Activated naive CD4-positive, alpha-beta T cell treated with anti-CD3 and anti-CD28 coated beads for 36 hours (primary cell): ENCODE results near the gene NAA15. TPM values are rescaled to one million over a fixed set of nuclear protein-coding genes. Genes with fewer than 3 reads are reported as not detected.
"Not testable (repeated sequence)": the region's sequence is repeated elsewhere in the genome, so short reads cannot be mapped to it uniquely, and the experiment has no call there.

Source experiments
- CTCF ChIA-PET: fragments of 350-600 bp; sonication (Branson Sonifier 250); formaldehyde crosslinking; loops from one replicate; lab custom pipeline; 2021; ENCODE audit warnings: antibody characterized with exemption; lab: Charles Lee
- DNase-seq: peaks from one replicate; pipeline ENCODE4 v3.0.0-alpha.2; 2020
- H3K27ac Mint-ChIP-seq: one replicate; pipeline ENCODE4 v1.8.0; 2021; ENCODE audit warnings: mild to moderate bottlenecking, mixed read lengths
- H3K27me3 Mint-ChIP-seq: one replicate; pipeline ENCODE4 v1.8.0; 2021; ENCODE audit warnings: low read depth, mixed read lengths
- H3K36me3 Mint-ChIP-seq: one replicate; pipeline ENCODE4 v1.8.0; 2021; ENCODE audit warnings: low read depth, mixed read lengths
- H3K4me1 Mint-ChIP-seq: one replicate; pipeline ENCODE4 v1.8.0; 2021; ENCODE audit warnings: low read depth, mixed read lengths
- H3K4me3 Mint-ChIP-seq: one replicate; pipeline ENCODE4 v1.8.0; 2021; ENCODE audit warnings: mild to moderate bottlenecking, moderate library complexity, mixed read lengths
- H3K9me3 Mint-ChIP-seq: one replicate; pipeline ENCODE4 v1.8.0; 2021; ENCODE audit warnings: mixed read lengths
- intact Hi-C: fragments of 100-400 bp; cut with micrococcal nuclease; formaldehyde crosslinking; loops from one replicate; pipeline ENCODE4 v1.15.1; 2023
- total RNA-seq, 2 experiments: library from RNA; stranded (reverse); gene quantifications; one replicate each; pipeline ENCODE4 v1.2.3, GENCODE V29; 2021

Gene NAA15
- total RNA-seq, 2 experiments from 2014 or later, result 91.5 to 94.0 TPM

DNA sequence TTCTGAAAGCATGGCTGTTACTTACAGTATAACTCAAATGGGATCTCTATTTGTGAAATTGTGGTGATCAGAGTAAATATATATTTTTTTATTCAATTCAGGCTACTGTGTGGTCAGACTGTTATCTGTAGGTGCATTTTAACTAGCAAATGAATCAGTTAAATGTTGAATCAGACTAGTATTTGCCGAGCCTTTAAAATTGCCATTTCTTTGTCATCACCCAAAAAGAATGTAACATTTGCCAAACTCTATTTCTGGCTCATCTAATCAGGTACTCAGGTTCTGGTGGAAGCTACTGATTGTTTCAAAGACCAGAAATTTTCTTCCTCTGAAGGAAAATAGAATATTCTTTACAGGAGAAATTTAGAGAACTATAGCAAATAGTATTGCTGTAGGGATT is 1.8 kb upstream of the NAA15 start:
- intact Hi-C loops, result loop anchor here (5.0 kb wide), 1 partner anchor 358 kb away; no protein-coding TSS in a partner anchor
- no peak for DNase-seq
- no peak overlapping the region for H3K27ac Mint-ChIP-seq
- H3K36me3 Mint-ChIP-seq, result peaks cover 25% of the 10 kb centered on the region
- no peaks in the 10 kb centered on the region for H3K9me3 Mint-ChIP-seq
- H3K4me1 Mint-ChIP-seq, result peaks cover 50% of the 10 kb centered on the region
- CTCF ChIA-PET, result no interaction called here
- H3K27me3 Mint-ChIP-seq, result no peaks in the 10 kb centered on the region
- H3K4me3 Mint-ChIP-seq, result peak overlapping the region; percentile 100

DNA sequence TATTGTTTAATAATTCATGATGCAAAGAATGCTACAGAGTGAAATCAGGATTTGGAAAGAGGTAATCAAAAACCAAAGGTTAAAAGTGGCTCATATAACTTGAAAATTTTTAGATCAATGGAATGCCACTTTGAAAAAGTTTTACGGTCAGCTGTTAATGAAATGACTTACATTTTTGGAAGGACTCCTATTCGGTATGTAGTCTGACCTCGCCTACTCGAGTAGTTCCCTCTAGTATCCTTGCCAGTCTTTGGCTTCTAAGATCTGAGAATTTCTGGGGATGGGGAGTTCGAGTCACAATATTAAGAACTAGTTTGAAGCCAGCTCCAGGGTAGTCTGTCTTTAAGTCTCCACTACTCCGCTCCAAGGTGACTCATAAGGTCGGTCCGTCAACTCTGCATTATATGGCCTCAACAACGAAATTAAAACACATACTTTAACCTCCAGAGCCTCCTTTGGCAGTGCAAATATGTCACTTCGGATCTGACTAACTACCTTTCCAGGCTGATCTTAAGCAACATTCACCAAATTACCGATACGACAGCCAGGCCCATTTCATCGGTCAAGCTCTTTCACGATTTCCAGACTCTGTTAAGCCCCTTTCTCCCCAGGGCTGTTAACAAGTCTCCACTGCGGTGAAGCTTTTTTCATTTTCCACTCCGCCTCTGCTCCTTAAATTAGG is 733 bp upstream of the NAA15 start:
- DNase-seq, result peak; percentile 44
- intact Hi-C loops, result loop anchor here (1.0 to 5.0 kb wide), 6 partner anchors 123 to 1222 kb away; partner anchors contain the start of genes ELF2, ELMOD2 and MAML3
- Mint-ChIP-seq H3K27me3 (no peaks in the 10 kb centered on the region), H3K4me3 (peak overlapping the region; percentile 100), H3K27ac (peak overlapping the region; percentile 98), H3K9me3 (no peaks in the 10 kb centered on the region), H3K36me3 (peaks cover 28% of the 10 kb centered on the region), H3K4me1 (peaks cover 58% of the 10 kb centered on the region)
- CTCF ChIA-PET, result interaction anchor here (0.9 to 1.4 kb wide), 5 partner anchors 11 to 256 kb away, joined by 3 to 4 read pairs (median 3); partner anchors contain the start of gene SETD7

DNA sequence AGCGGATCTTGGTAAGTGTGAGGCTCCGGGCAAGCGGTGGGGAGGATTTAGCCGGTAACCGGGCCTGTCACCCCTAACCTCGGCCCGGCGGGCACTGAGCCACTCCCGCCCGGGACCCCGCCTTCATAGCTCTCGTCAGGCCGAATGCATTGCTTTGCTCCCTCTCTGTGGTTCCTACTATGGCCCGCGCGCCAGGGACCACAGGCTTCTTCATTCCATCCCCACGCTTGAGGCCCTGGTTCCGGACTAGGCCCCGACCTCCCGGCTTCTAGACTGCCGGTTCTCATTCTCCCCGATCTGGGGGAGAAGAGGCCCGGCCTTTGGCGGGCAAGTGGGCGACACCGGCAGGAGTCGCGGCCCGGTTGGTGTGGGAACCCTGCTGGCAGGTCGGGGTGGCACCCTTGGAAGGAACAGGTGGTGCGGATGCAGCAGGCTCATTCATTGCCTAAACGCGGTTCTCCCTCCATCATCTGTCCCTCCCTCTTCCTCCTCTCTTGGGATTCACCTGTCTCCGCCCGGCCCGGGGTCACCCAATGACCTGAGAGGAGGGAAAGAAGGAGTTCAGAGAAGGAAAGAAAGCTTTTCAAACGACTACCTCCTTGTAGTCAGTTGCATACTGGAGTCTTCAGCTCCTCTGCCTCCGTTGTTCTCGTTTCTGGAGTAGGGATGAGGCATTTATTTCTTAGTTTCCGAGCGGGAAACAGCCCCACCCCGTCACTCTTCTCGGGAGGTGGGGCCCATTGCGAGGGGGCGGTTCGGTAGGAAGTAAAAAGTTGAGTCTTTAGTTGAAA is 711 bp downstream of the NAA15 start, which contains the start of gene NDUFC1:
Gene NDUFC1 (minus strand): TSS at position 657 of the 791 bp plus-strand sequence. CDS start 6,679 bp downstream, outside the sequence.
- no peaks in the 10 kb centered on the region for H3K27me3 Mint-ChIP-seq
- peaks cover 38% of the 10 kb centered on the region for H3K36me3 Mint-ChIP-seq
- DNase-seq, result peak; percentile 80
- no peaks in the 10 kb centered on the region for H3K9me3 Mint-ChIP-seq
- peak within 1 kb of the TSS; percentile 98 for H3K27ac Mint-ChIP-seq
- peaks cover 58% of the 10 kb centered on the region for H3K4me1 Mint-ChIP-seq
- intact Hi-C loops, result loop anchor here (1.0 to 5.0 kb wide), 10 partner anchors 31 to 1220 kb away; partner anchors contain the start of genes ELF2, ELMOD2, MAML3 and NOCT
- H3K4me3 Mint-ChIP-seq, result peak within 1 kb of the TSS; percentile 100
- CTCF ChIA-PET, result interaction anchor here (0.7 to 1.4 kb wide), 4 partner anchors 10 to 301 kb away, joined by 3 to 4 read pairs (median 3); no protein-coding TSS in a partner anchor

DNA sequence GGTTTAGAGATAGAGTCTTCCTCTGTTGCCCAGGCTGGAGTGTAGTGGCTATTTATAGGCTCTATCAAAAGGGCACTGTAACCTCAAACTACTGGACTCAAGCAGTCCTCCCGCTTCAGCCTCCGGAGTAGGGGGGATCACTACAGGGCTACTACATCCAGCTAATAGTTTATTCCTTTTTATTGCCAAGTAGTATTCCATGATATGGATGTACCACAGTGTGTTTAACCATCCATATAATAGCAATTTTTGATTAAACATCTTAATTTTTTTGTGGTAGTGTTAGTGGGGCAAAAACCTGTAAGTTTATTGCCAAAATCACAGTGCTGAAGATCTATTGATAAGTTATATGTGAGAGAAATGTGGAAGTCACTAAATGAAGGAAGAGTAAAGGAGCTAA is 3.6 kb downstream of the NAA15 start:
- Mint-ChIP-seq H3K9me3 (no peaks in the 10 kb centered on the region), H3K4me1 (peaks cover 61% of the 10 kb centered on the region), H3K27ac (peak overlapping the region; percentile 1), H3K4me3 (no peak overlapping the region), H3K27me3 (no peaks in the 10 kb centered on the region), H3K36me3 (peaks cover 46% of the 10 kb centered on the region)
- no peak for DNase-seq
- intact Hi-C loops, result loop anchor here (5.0 kb wide), 3 partner anchors 792 to 1217 kb away; partner anchors contain the start of genes ELMOD2 and MAML3
- CTCF ChIA-PET, result interaction anchor here (0.7 to 1.0 kb wide), 3 partner anchors 8 to 37 kb away, joined by 3 to 5 read pairs (median 3); no protein-coding TSS in a partner anchor

DNA sequence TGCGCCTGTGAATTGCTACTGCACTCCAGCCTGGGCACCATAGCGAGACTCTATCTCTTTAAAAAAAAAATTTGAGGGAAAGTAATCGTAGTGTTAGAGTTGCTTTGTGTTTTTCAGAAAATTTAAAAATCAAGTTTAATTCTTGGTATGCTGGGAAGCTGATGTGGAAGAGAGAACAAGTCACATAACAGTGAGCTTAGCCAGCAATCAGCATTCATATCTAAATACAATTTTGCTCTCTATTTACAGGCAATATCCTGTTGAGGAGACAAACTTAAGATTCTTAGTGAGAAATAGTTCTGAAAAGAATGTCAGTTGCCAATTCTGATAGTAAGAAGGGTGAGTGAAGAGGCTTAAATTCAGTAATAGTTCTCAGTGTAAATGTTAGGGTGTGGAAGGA is 10.6 kb downstream of the NAA15 start:
- intact Hi-C loops, result loop anchor here (10.0 kb wide), 1 partner anchor 1777 kb away; the partner anchor contains the start of gene PCDH18
- H3K27me3 Mint-ChIP-seq, result no peaks in the 10 kb centered on the region
- DNase-seq, result no peak
- no peak overlapping the region for H3K27ac Mint-ChIP-seq
- H3K4me3 Mint-ChIP-seq, result no peak overlapping the region
- CTCF ChIA-PET, result interaction anchor here (0.7 to 1.6 kb wide), 4 partner anchors 9 to 241 kb away, joined by 3 to 5 read pairs (median 4); partner anchors contain the start of genes NAA15 and NDUFC1
- peaks cover 10% of the 10 kb centered on the region for H3K36me3 Mint-ChIP-seq
- H3K4me1 Mint-ChIP-seq, result peaks cover 74% of the 10 kb centered on the region
- no peaks in the 10 kb centered on the region for H3K9me3 Mint-ChIP-seq

DNA sequence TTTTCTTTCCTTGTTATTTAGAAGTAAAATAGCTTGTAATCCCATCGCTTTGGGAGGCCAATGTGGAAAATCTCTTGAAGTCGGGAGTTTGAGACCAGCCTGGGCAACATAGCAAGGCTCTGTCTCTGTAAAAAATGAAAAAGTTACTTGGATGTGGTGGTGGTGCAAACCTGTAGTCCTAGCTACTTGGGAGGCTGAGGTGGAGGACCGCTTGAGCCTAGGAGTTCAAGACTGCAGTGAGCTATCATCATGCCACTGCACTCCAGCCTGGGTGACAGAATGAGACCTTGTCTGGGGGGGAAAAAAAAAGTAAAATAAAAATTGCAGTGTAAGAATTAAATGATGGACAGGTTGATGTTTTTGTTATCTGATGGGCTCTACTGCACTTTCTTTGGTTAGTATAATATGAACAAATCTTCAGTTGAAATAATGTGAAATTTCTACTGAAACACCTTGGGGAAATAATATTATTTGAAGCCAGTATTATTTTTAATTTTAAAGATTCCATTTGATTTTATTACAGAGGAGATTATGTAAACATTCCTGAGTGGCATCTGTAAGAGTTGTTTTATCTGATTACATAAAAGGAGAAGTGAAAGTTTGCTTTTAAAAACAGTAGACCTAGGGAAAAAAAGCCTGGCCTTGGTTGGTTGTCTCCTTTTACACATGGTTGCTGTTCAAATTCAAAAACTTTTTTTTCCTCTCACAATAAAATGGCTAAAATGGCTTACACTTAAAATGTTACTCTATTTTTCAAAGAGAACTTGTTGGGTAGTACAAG is 11.4 kb downstream of the NAA15 start:
- Mint-ChIP-seq H3K9me3 (no peaks in the 10 kb centered on the region), H3K27ac (no peak overlapping the region), H3K27me3 (no peaks in the 10 kb centered on the region), H3K36me3 (peaks cover 9% of the 10 kb centered on the region), H3K4me1 (peaks cover 74% of the 10 kb centered on the region), H3K4me3 (no peak overlapping the region)
- CTCF ChIA-PET, result interaction anchor here (0.6 to 1.6 kb wide), 3 partner anchors 10 to 66 kb away, joined by 3 to 5 read pairs (median 4); partner anchors contain the start of gene NDUFC1
- DNase-seq, result no peak
- intact Hi-C loops, result loop anchor here (10.0 kb wide), 1 partner anchor 1778 kb away; the partner anchor contains the start of gene PCDH18

DNA sequence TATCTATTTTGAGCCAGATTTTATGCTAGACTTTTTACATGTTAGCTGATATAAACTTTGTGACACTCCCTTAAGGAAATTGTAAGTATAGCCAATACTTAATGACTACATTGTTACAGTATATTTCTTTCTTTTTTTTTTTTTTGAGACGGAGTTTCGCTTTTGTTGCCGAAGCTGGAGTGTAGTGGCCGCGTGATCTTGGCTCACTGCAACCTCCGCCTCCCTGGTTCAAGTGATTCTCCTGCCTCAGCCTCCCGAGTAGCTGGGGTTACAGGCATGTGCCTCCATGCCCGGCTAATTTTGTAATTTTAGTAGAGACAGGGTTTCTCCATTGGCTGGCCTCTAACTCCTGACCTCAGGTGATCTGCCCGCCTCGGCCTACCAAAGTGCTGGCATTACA is 12.1 kb downstream of the NAA15 start:
- H3K36me3 Mint-ChIP-seq, H3K9me3 Mint-ChIP-seq, H3K27me3 Mint-ChIP-seq, H3K4me3 Mint-ChIP-seq, DNase-seq, H3K27ac Mint-ChIP-seq: not testable (repeated sequence)
- peaks cover 70% of the 10 kb centered on the region for H3K4me1 Mint-ChIP-seq
- CTCF ChIA-PET, result interaction anchor here (0.6 kb wide), 1 partner anchor 66 kb away, joined by 3 read pairs; no protein-coding TSS in a partner anchor
- intact Hi-C loops, result loop anchor here (10.0 kb wide), 1 partner anchor 1779 kb away; the partner anchor contains the start of gene PCDH18

DNA sequence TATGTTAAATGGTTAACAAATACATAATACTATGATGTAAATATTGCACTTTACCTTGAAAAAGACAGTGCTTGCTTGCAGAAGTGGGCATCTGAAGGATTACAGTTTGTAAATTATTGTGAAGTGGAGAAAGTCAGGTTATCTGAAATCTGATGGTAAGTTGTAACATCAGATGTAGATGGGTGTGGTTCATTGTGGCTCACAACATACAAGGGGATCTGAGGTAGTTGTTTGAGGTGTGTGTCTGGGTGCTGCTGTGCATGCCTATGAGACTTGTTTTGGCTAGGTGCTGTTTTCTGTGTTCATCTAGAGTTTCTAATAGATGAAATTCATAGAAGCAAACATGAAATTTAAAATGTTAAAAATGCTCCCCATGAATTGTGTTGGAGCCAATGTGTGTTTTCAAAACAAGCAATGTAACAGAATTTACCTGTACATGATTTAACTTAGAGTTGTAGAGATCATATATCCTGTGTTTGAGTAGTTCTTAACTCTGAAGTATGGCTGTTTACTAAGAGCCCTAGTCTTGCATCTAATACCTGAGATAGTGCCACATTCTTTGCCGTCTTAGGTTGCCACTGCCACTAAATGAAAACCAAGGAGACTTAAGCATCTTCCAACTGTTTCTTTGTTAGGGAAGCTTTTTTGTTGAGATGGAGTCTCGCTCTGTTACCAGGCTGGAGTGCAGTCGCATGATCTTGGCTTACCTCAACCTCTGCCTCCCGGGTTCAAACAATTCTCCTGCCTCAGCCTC is 12.9 kb downstream of the NAA15 start:
- Mint-ChIP-seq H3K27me3 (no peaks in the 10 kb centered on the region), H3K4me1 (peaks cover 70% of the 10 kb centered on the region), H3K4me3 (no peak overlapping the region), H3K9me3 (no peaks in the 10 kb centered on the region), H3K36me3 (peaks cover 7% of the 10 kb centered on the region), H3K27ac (peak overlapping the region; percentile 43)
- intact Hi-C loops, result loop anchor here (10.0 kb wide), 1 partner anchor 1779 kb away; the partner anchor contains the start of gene PCDH18
- no peak for DNase-seq
- CTCF ChIA-PET, result interaction anchor here (1.2 kb wide), 1 partner anchor 18 kb away, joined by 3 read pairs; no protein-coding TSS in a partner anchor

DNA sequence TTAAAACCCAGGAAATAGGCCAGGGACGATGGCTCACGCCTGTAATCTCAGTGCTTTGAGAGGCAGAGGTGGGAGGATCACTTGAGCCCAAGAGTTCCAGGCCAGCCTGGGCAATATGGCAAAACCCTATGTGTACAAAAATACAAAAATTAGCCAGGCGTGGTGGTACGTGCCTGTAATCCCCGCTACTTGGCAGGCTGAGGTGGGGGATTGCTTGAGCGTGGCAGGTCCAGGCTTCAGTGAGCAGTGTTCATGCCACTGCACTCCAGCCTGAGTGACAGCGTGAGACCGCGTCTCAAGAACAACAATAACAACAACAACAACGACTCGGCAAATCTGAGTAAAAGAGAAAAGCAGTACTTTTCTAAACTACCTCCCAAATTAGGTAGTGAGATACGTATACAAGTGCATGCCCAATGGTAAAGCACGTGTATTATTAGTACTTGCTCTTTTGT is 13.9 kb downstream of the NAA15 start:
- intact Hi-C loops, result loop anchor here (10.0 kb wide), 1 partner anchor 1780 kb away; the partner anchor contains the start of gene PCDH18

DNA sequence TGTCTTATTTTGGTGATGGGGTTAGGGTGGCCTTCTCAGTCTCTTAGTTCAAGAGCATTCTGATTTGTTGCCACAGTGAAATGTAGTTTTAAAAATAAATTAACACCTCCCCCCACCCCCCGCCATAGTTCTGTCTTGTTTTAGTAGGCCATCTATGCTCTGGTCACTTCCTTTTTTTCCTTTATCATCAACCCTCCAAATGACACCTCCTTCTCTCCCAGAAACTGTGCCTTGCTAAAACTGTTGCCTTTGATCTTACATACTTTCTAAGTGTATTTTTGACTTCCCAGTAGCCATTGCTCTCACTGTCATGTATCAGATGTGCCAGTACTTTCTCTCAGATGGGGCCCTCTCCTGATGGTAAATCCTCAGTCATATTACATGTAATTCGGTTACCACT is 15.4 kb downstream of the NAA15 start:
- DNase-seq, result no peak
- peaks cover 74% of the 10 kb centered on the region for H3K4me1 Mint-ChIP-seq
- intact Hi-C loops, result loop anchor here (10.0 kb wide), 1 partner anchor 1782 kb away; the partner anchor contains the start of gene PCDH18
- no peak overlapping the region for H3K27ac Mint-ChIP-seq
- H3K4me3 Mint-ChIP-seq, result no peak overlapping the region
- peaks cover 13% of the 10 kb centered on the region for H3K36me3 Mint-ChIP-seq
- no peaks in the 10 kb centered on the region for H3K27me3 Mint-ChIP-seq
- CTCF ChIA-PET, result no interaction called here
- H3K9me3 Mint-ChIP-seq, result no peaks in the 10 kb centered on the region

More for the DNA sequence above, 13.9 kb downstream of the NAA15 start:
- DNase-seq, result no peak
- Mint-ChIP-seq H3K27me3 (no peaks in the 10 kb centered on the region), H3K9me3 (no peaks in the 10 kb centered on the region), H3K36me3 (peaks cover 8% of the 10 kb centered on the region), H3K4me1 (peaks cover 74% of the 10 kb centered on the region), H3K4me3 (no peak overlapping the region), H3K27ac (no peak overlapping the region)
- CTCF ChIA-PET, result interaction anchor here (0.6 to 1.2 kb wide), 3 partner anchors 19 to 285 kb away, joined by 3 to 4 read pairs (median 3); no protein-coding TSS in a partner anchor
